K562 (cell line): ENCODE results near the gene TULP1. TPM values are rescaled to one million over a fixed set of nuclear protein-coding genes. Genes with fewer than 3 reads are reported as not detected.

Source experiments
- CAMTA2 ChIP-seq: fragments of 250-450 bp; sonication (Bioruptor Pico); conservative IDR thresholded peaks from 2 replicates; pipeline ENCODE4 v1.5.1; 2022
- COPS2 ChIP-seq: fragments of 450-650 bp; conservative IDR thresholded peaks from 2 replicates; pipeline ENCODE4 v1.6.1; 2016; ENCODE audit warnings: mild to moderate bottlenecking, moderate library complexity
- ETS2 ChIP-seq: IDR thresholded peaks from 2 replicates; pipeline ENCODE4 v1.6.1; 2016; ENCODE audit warnings: borderline replicate concordance, missing genetic modification characterization, mild to moderate bottlenecking, moderate library complexity, missing compliant biosample characterization; ENCODE audit not compliant: poor library complexity, severe bottlenecking
- ETV6 ChIP-seq, 3 experiments: fragments of 150-350 bp in 1 of 3; sonication (generic) in 1 of 3; formaldehyde crosslinking in 1 of 3; IDR thresholded peaks; 2 replicates each; pipeline versions ENCODE4 v1.6.1 to v1.8.0; 2014 to 2022; ENCODE audit warnings: borderline replicate concordance in 2 of 3, low read depth in 2 of 3, antibody characterized with exemption in 1 of 3, low read length in 1 of 3, mild to moderate bottlenecking in 1 of 3, missing genetic modification reagents in 1 of 3
- JUND ChIP-seq, 2 experiments: IDR thresholded peaks; 2 replicates in 1 of 2; 3 replicates in 1 of 2; pipeline ENCODE4 v1.6.1; 2011; ENCODE audit warnings: borderline replicate concordance in 2 of 2, low read depth in 2 of 2, low read length in 2 of 2, improper control_type of control experiment in 1 of 2, missing biosample characterization in 1 of 2, missing genetic modification characterization in 1 of 2, missing genetic modification reagents in 1 of 2
- MTA1 ChIP-seq: fragments of 450-650 bp; IDR thresholded peaks from 2 replicates; pipeline ENCODE4 v1.6.1; 2017; ENCODE audit warnings: borderline replicate concordance
- NCOA1 ChIP-seq: fragments of 450-650 bp; IDR thresholded peaks from 2 replicates; pipeline ENCODE4 v1.6.1; 2016; ENCODE audit warnings: low read depth
- RAD21 ChIP-seq, 2 experiments: fragments of 250-450 bp in 1 of 2; fragments of 450-650 bp in 1 of 2; sonication (Bioruptor Pico) in 1 of 2; formaldehyde crosslinking in 1 of 2; IDR thresholded peaks in 1 of 2; conservative IDR thresholded peaks in 1 of 2; 2 replicates each; pipeline versions ENCODE4 v1.4.0 to v1.8.0; 2020 to 2022; ENCODE audit warnings: mild to moderate bottlenecking in 2 of 2, moderate library complexity in 1 of 2
- SLC30A9 ChIP-seq: fragments of 250-450 bp; sonication (Bioruptor Pico); IDR thresholded peaks from 2 replicates; pipeline ENCODE4 v1.8.0; 2022; ENCODE audit warnings: mild to moderate bottlenecking, moderate library complexity
- ZNF76 ChIP-seq: fragments of 250-450 bp; sonication (Bioruptor Pico); IDR thresholded peaks from 2 replicates; pipeline ENCODE4 v1.4.0; 2020; ENCODE audit warnings: mild to moderate bottlenecking, moderate library complexity, borderline replicate concordance
- ZNF79 ChIP-seq: fragments of 250-450 bp; sonication (Bioruptor Pico); IDR thresholded peaks from 2 replicates; pipeline ENCODE4 v1.4.0; 2020; ENCODE audit warnings: low read depth, mild to moderate bottlenecking, moderate library complexity
- polyA plus RNA-seq, 8 experiments: library from polyadenylated mRNA; depleted of rRNA in 4 of 8; stranded (reverse) in 5 of 8; unstranded in 3 of 8; fragments of >200 nt; fragmentation: Nextera tagmentation in 2 of 8; fragmentation: Illumina TruSeq in 1 of 8; extraction: Ambion mirVana in 2 of 8; extraction: Trizol in 1 of 8; gene quantifications; 2 replicates each; pipeline versions ENCODE4 v1.2.1 to v1.2.3, GENCODE V29; 2011 to 2014; ENCODE audit warnings: inconsistent platforms in 1 of 8, missing spikeins in 1 of 8
- total RNA-seq, 7 experiments: library from RNA; depleted of rRNA in 6 of 7; stranded (reverse); fragments of >200 nt in 6 of 7; fragmentation: Illumina TruSeq in 2 of 7; extraction: Trizol in 2 of 7; gene quantifications; 2 replicates each; pipeline versions ENCODE4 v1.2.1 to v1.2.3, GENCODE V29; 2011 to 2021; ENCODE audit warnings: low replicate concordance in 1 of 7
- TF ChIP-seq, protein P1 (sequence below), 2 experiments: fragments of 450-650 bp; IDR thresholded peaks; 2 replicates each; pipeline ENCODE4 v1.6.1; 2016; ENCODE audit warnings: mild to moderate bottlenecking in 2 of 2, borderline replicate concordance in 1 of 2, low read depth in 1 of 2, moderate library complexity in 1 of 2
- TF ChIP-seq, protein P2 (sequence below): sonication (generic); IDR thresholded peaks from 2 replicates; pipeline ENCODE4 v1.6.1; 2016
- TF ChIP-seq, protein P3 (sequence below): fragments of 200-800 bp; sonication (Bioruptor generic); IDR thresholded peaks from 2 replicates; pipeline ENCODE4 v1.6.1; 2017; ENCODE audit warnings: missing genetic modification characterization, missing compliant biosample characterization

Gene TULP1
- total and polyA plus RNA-seq, 9 of the 15 experiments (the other 6 are each of a cell fraction or from before 2014, with no cell fraction given): 0.06 to 0.17 (median 0.09) TPM; not detected in 6

DNA sequence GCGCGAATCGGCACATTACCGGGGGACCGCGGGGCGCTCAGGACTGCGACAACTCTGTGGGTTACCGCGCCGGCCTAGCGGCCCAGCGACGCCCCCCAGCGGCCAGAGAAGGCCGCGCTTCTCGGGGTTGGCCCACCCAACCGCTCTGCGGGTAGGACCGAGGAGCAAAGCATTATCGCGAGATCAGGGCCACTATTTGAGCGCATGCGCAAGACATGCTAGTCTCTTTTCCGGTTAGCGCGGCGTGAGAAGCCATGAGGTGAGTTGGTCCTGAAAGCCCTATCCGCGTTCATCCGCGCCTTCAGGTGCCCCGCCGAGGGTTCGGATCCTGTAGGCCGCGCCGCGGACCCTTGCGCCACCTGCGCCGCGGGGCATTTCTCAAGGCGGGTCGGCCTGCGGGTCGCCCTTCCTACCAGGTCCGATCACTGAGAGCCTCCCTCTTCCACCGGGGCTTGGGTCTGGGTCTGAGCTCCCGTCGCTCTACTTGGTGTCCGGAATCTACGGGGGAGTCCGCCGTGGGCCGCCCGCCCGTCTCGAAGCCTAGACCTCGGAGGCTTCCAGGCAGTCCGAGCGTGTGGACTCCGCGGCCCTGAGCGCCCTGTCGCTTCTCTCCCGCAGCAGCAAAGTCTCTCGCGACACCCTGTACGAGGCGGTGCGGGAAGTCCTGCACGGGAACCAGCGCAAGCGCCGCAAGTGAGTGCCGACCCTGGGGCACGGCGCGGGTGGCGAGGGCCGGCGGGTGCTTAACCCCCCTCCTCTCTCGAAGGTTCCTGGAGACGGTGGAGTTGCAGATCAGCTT, 44.3 kb downstream of the TULP1 start, which contains the start of gene RPL10A (continued):
- TF ChIP-seq, protein P1, sequence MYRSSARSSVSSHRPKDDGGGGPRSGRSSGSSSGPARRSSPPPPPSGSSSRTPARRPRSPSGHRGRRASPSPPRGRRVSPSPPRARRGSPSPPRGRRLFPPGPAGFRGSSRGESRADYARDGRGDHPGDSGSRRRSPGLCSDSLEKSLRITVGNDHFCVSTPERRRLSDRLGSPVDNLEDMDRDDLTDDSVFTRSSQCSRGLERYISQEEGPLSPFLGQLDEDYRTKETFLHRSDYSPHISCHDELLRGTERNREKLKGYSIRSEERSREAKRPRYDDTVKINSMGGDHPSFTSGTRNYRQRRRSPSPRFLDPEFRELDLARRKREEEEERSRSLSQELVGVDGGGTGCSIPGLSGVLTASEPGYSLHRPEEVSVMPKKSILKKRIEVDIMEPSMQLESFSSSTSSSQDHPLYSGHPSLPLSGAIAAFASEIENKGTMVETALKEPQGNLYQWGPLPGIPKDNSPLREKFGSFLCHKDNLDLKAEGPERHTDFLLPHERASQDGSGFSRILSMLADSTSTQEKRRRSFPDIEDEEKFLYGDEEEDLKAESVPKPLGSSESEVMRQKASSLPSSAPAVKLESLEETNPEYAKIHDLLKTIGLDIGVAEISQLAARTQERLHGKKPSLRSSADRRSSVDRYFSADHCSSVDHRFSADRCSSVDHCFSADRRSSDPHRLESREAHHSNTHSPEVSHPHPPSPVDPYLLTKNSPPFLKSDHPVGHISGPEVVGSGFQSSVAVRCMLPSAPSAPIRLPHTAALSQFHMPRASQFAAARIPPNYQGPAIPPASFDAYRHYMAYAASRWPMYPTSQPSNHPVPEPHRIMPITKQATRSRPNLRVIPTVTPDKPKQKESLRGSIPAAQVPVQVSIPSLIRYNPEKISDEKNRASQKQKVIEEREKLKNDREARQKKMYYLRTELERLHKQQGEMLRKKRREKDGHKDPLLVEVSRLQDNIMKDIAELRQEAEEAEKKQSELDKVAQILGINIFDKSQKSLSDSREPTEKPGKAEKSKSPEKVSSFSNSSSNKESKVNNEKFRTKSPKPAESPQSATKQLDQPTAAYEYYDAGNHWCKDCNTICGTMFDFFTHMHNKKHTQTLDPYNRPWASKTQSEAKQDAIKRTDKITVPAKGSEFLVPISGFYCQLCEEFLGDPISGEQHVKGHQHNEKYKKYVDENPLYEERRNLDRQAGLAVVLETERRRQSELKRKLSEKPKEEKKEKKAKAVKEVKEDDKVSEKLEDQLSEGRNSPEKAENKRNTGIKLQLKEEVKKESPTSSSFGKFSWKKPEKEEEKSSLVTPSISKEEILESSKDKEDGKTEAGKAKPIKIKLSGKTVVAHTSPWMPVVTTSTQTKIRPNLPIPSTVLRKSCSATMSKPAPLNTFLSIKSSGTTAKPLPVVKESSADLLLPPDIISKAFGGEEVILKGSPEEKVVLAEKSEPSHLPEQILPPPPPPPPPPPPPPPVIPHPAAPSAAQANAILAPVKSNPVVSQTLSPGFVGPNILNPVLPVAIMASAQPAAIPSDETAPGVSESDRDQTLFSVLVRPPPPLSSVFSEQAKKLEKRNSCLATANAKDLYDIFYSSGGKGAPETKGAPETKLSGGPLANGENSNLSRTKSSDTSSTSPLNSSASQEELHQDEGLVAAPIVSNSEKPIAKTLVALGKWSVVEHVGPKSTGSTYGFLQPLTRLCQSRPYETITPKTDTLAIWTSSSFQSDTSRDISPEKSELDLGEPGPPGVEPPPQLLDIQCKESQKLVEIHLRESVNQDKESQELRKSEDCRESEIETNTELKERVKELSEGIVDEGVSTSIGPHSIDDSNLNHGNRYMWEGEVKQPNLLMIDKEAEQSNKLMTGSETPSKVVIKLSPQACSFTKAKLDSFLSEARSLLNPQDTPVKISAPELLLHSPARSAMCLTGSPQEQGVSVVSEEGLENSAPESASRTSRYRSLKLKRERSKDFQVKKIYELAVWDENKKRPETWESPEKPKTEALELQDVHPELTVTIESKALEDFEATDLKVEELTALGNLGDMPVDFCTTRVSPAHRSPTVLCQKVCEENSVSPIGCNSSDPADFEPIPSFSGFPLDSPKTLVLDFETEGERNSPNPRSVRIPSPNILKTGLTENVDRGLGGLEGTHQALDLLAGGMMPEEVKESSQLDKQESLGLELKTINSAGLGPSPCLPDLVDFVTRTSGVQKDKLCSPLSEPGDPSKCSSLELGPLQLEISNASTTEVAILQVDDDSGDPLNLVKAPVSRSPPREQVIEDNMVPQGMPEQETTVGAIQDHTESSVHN (IDR thresholded peaks at IDR 0.05; ENCODE audit: borderline replicate concordance in 1 of 2, low read depth in 1 of 2): peak in 1 of 2 experiments; percentile 66; a peak in 1 of 4 replicates
- no peak; the same call in 1 of the 2 replicates for TF ChIP-seq NCOA1
- TF ChIP-seq MTA1: no peak
- TF ChIP-seq RAD21 (CRISPR knock-in tag; conservative IDR thresholded peaks at IDR 0.05 in 1 of 2, IDR thresholded peaks at IDR 0.05 in 1 of 2): peak; percentile 91 to 93
- no peak for TF ChIP-seq JUND (IDR thresholded peaks at IDR 0.05; ENCODE audit: borderline replicate concordance, low read depth, low read length)
- TF ChIP-seq JUND (tag; IDR thresholded peaks at IDR 0.05; ENCODE audit: borderline replicate concordance, low read depth, low read length): no peak; the same call in 1 of the 3 replicates
- TF ChIP-seq CAMTA2 (CRISPR knock-in tag): no peak
- TF ChIP-seq, protein P2, sequence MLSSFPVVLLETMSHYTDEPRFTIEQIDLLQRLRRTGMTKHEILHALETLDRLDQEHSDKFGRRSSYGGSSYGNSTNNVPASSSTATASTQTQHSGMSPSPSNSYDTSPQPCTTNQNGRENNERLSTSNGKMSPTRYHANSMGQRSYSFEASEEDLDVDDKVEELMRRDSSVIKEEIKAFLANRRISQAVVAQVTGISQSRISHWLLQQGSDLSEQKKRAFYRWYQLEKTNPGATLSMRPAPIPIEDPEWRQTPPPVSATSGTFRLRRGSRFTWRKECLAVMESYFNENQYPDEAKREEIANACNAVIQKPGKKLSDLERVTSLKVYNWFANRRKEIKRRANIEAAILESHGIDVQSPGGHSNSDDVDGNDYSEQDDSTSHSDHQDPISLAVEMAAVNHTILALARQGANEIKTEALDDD: peak; percentile 81; the same call in 1 of the 2 replicates
- TF ChIP-seq, protein P3, sequence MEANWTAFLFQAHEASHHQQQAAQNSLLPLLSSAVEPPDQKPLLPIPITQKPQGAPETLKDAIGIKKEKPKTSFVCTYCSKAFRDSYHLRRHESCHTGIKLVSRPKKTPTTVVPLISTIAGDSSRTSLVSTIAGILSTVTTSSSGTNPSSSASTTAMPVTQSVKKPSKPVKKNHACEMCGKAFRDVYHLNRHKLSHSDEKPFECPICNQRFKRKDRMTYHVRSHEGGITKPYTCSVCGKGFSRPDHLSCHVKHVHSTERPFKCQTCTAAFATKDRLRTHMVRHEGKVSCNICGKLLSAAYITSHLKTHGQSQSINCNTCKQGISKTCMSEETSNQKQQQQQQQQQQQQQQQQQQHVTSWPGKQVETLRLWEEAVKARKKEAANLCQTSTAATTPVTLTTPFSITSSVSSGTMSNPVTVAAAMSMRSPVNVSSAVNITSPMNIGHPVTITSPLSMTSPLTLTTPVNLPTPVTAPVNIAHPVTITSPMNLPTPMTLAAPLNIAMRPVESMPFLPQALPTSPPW: peak; percentile 84
- TF ChIP-seq COPS2: no peak
- peak in 1 of 2 experiments; percentile 55; a peak in 1 of 4 replicates for TF ChIP-seq ETV6 (IDR thresholded peaks at IDR 0.05; ENCODE audit: borderline replicate concordance in 1 of 2, low read depth in 2 of 2, low read length in 1 of 2)
- TF ChIP-seq ETV6 (CRISPR knock-in tag; IDR thresholded peaks at IDR 0.05; ENCODE audit: borderline replicate concordance): 0 out of 2 replicates have a peak, but pooled peaks have one; percentile 21
- no peak for TF ChIP-seq ZNF79 (CRISPR knock-in tag)
- no peak for TF ChIP-seq SLC30A9
- no peak for TF ChIP-seq ETS2 (tag)
- no peak for TF ChIP-seq ZNF76 (CRISPR knock-in tag)
